A549 (cell line): Measurements from ENCODE around the gene COX10.
"Not testable (repeated sequence)": the region's sequence is repeated elsewhere in the genome, so short reads cannot be mapped to it uniquely, and the experiment has no call there.

Experiments used
- CEBPB ChIP-seq, 2 experiments: fragments of >200 bp in 1 of 2; sonication (Bioruptor Twin) in 1 of 2; formaldehyde crosslinking in 1 of 2; IDR thresholded peaks; 2 replicates each; pipeline ENCODE4 v1.6.1; 2012 to 2016
- CTCF ChIP-seq: fragments of >200 bp; sonication (Bioruptor Twin); formaldehyde crosslinking; IDR thresholded peaks from 3 replicates; pipeline ENCODE4 v1.5.1; 2016
- EHMT2 ChIP-seq: fragments of 200-600 bp; sonication (generic); IDR thresholded peaks from 2 replicates; pipeline ENCODE4 v1.6.1; 2016; ENCODE audit warnings: antibody characterized with exemption, low read depth, mild to moderate bottlenecking, moderate library complexity
- ESRRA ChIP-seq: fragments of 150-350 bp; IDR thresholded peaks from 2 replicates; pipeline ENCODE4 v1.6.1; 2014; ENCODE audit warnings: mild to moderate bottlenecking, low read length, borderline replicate concordance
- FOXS1 ChIP-seq: fragments of 250-450 bp; sonication (Bioruptor Pico); IDR thresholded peaks from 2 replicates; pipeline ENCODE4 v1.5.0; 2020; ENCODE audit warnings: mild to moderate bottlenecking, moderate library complexity
- HOXA7 ChIP-seq: fragments of 250-450 bp; sonication (Bioruptor Pico); IDR thresholded peaks from 2 replicates; pipeline ENCODE4 v1.5.0; 2020; ENCODE audit warnings: mild to moderate bottlenecking, moderate library complexity
- MAX ChIP-seq: IDR thresholded peaks from 2 replicates; pipeline ENCODE4 v1.6.1; 2012
- NFE2L2 ChIP-seq: fragments of 150-350 bp; conservative IDR thresholded peaks from 2 replicates; pipeline ENCODE4 v1.6.1; 2014; ENCODE audit warnings: low read length
- SREBF2 ChIP-seq: fragments of 450-650 bp; IDR thresholded peaks from 2 replicates; pipeline ENCODE4 v1.6.1; 2014; ENCODE audit warnings: mild to moderate bottlenecking, moderate library complexity
- TF ChIP-seq, protein P1 (sequence below): fragments of 200-600 bp; sonication (generic); IDR thresholded peaks from 2 replicates; pipeline ENCODE4 v1.6.1; 2016; ENCODE audit warnings: antibody characterized with exemption, mild to moderate bottlenecking, moderate library complexity
- TF ChIP-seq, protein P2 (sequence below): fragments of 450-650 bp; IDR thresholded peaks from 2 replicates; pipeline ENCODE4 v1.6.1; 2014; ENCODE audit warnings: antibody characterized with exemption

GRCh38 chr17:14190774-14191173 lies 121.5 kb downstream of the COX10 start:
- not testable (repeated sequence) for TF ChIP-seq CTCF; SREBF2; FOXS1; NFE2L2; HOXA7 (CRISPR knock-in tag); EHMT2; ESRRA; MAX; CEBPB (IDR thresholded peaks at IDR 0.05)
- TF ChIP-seq, protein P1, sequence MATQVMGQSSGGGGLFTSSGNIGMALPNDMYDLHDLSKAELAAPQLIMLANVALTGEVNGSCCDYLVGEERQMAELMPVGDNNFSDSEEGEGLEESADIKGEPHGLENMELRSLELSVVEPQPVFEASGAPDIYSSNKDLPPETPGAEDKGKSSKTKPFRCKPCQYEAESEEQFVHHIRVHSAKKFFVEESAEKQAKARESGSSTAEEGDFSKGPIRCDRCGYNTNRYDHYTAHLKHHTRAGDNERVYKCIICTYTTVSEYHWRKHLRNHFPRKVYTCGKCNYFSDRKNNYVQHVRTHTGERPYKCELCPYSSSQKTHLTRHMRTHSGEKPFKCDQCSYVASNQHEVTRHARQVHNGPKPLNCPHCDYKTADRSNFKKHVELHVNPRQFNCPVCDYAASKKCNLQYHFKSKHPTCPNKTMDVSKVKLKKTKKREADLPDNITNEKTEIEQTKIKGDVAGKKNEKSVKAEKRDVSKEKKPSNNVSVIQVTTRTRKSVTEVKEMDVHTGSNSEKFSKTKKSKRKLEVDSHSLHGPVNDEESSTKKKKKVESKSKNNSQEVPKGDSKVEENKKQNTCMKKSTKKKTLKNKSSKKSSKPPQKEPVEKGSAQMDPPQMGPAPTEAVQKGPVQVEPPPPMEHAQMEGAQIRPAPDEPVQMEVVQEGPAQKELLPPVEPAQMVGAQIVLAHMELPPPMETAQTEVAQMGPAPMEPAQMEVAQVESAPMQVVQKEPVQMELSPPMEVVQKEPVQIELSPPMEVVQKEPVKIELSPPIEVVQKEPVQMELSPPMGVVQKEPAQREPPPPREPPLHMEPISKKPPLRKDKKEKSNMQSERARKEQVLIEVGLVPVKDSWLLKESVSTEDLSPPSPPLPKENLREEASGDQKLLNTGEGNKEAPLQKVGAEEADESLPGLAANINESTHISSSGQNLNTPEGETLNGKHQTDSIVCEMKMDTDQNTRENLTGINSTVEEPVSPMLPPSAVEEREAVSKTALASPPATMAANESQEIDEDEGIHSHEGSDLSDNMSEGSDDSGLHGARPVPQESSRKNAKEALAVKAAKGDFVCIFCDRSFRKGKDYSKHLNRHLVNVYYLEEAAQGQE = not testable (repeated sequence)
- TF ChIP-seq, protein P2, sequence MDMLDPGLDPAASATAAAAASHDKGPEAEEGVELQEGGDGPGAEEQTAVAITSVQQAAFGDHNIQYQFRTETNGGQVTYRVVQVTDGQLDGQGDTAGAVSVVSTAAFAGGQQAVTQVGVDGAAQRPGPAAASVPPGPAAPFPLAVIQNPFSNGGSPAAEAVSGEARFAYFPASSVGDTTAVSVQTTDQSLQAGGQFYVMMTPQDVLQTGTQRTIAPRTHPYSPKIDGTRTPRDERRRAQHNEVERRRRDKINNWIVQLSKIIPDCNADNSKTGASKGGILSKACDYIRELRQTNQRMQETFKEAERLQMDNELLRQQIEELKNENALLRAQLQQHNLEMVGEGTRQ = not testable (repeated sequence)
